Liver (tissue), 9 donors: ENCODE measurements around the gene TSR1. TPM values are rescaled to one million over a fixed set of nuclear protein-coding genes. Genes with fewer than 3 reads are reported as not detected.

Experiments
- DNase-seq: peaks from one replicate; pipeline ENCODE4 v3.0.0-alpha.2; 2017; ENCODE audit warnings: low spot score
- H3K27ac ChIP-seq, 2 donors: one replicate each; pipeline ENCODE4 v1.7.0; 2013; ENCODE audit warnings: inconsistent platforms in 2 of 2, low read length in 2 of 2, control low read depth in 1 of 2, low read depth in 1 of 2, mild to moderate bottlenecking in 1 of 2
- H3K27me3 ChIP-seq, 4 donors: one replicate each; pipeline versions ENCODE4 v1.6.1 to v1.7.0; 2013; ENCODE audit warnings: low read length in 3 of 4, inconsistent platforms in 1 of 4, mild to moderate bottlenecking in 1 of 4, moderate library complexity in 1 of 4; ENCODE audit not compliant: control insufficient read depth in 4 of 4, insufficient read depth in 4 of 4
- H3K36me3 ChIP-seq, 4 donors: one replicate each; pipeline versions ENCODE4 v1.6.1 to v1.7.0; 2013; ENCODE audit warnings: low read length in 3 of 4, mild to moderate bottlenecking in 3 of 4, low read depth in 1 of 4, moderate library complexity in 1 of 4; ENCODE audit not compliant: control insufficient read depth in 4 of 4, insufficient read depth in 3 of 4
- H3K4me1 ChIP-seq, 4 donors: one replicate each; pipeline versions ENCODE4 v1.6.1 to v1.7.0; 2013; ENCODE audit warnings: low read length in 3 of 4, mild to moderate bottlenecking in 3 of 4, moderate library complexity in 1 of 4; ENCODE audit not compliant: control insufficient read depth in 4 of 4, insufficient read depth in 4 of 4
- H3K4me3 ChIP-seq, 3 donors: one replicate each; pipeline versions ENCODE4 v1.6.1 to v1.7.0; 2013; ENCODE audit warnings: low read length in 3 of 3, control low read depth in 1 of 3, low read depth in 1 of 3, mild to moderate bottlenecking in 1 of 3
- H3K9ac ChIP-seq, 2 donors: one replicate each; pipeline ENCODE4 v1.7.0; 2013; ENCODE audit warnings: low read length in 2 of 2, mild to moderate bottlenecking in 2 of 2, moderate library complexity in 2 of 2, control low read depth in 1 of 2, low read depth in 1 of 2
- H3K9me3 ChIP-seq, 4 donors: one replicate each; pipeline versions ENCODE4 v1.6.1 to v1.7.0; 2013; ENCODE audit warnings: low read length in 3 of 4; ENCODE audit not compliant: control insufficient read depth in 4 of 4
- ATF3 ChIP-seq: IDR thresholded peaks from 2 replicates; pipeline ENCODE4 v1.6.1; 2016; ENCODE audit warnings: antibody characterized with exemption
- CTCF ChIP-seq: fragments of 150-350 bp; IDR thresholded peaks from 2 replicates; pipeline ENCODE4 v1.5.1; 2017; ENCODE audit warnings: improper control_type of control experiment, low read depth, low read length; ENCODE audit not compliant: missing input control
- EGR1 ChIP-seq, 2 donors: IDR thresholded peaks; 2 replicates each; pipeline ENCODE4 v1.6.1; 2016 to 2018; ENCODE audit warnings: antibody characterized with exemption in 2 of 2, low read depth in 2 of 2
- FOXA2 ChIP-seq: IDR thresholded peaks from 2 replicates; pipeline ENCODE4 v1.6.1; 2016; ENCODE audit warnings: antibody characterized with exemption
- GABPA ChIP-seq, 2 donors: IDR thresholded peaks in 1 of 2; conservative IDR thresholded peaks in 1 of 2; 2 replicates each; pipeline ENCODE4 v1.6.1; 2016; ENCODE audit warnings: antibody characterized with exemption in 2 of 2, mild to moderate bottlenecking in 1 of 2, moderate library complexity in 1 of 2
- HNF4A ChIP-seq, 2 donors: conservative IDR thresholded peaks; 2 replicates each; pipeline ENCODE4 v1.6.1; 2016; ENCODE audit warnings: antibody characterized with exemption in 2 of 2, mild to moderate bottlenecking in 2 of 2
- HNF4G ChIP-seq: IDR thresholded peaks from 2 replicates; pipeline ENCODE4 v1.6.1; 2016; ENCODE audit warnings: antibody characterized with exemption
- JUND ChIP-seq, 2 donors: IDR thresholded peaks; 2 replicates each; pipeline ENCODE4 v1.6.1; 2016; ENCODE audit warnings: antibody characterized with exemption in 2 of 2
- MAX ChIP-seq: IDR thresholded peaks from 2 replicates; pipeline ENCODE4 v1.6.1; 2016; ENCODE audit warnings: antibody characterized with exemption
- NR2F2 ChIP-seq: IDR thresholded peaks from 2 replicates; pipeline ENCODE4 v1.6.1; 2016; ENCODE audit warnings: antibody characterized with exemption
- RAD21 ChIP-seq, 2 donors: IDR thresholded peaks; 2 replicates each; pipeline ENCODE4 v1.6.1; 2016; ENCODE audit warnings: antibody characterized with exemption in 2 of 2, mild to moderate bottlenecking in 2 of 2
- REST ChIP-seq: IDR thresholded peaks from 2 replicates; pipeline ENCODE4 v1.6.1; 2016; ENCODE audit warnings: antibody characterized with exemption, mild to moderate bottlenecking
- RXRA ChIP-seq, 2 donors: IDR thresholded peaks; 2 replicates each; pipeline ENCODE4 v1.6.1; 2017 to 2018; ENCODE audit warnings: antibody characterized with exemption in 2 of 2, mild to moderate bottlenecking in 1 of 2
- SP1 ChIP-seq: IDR thresholded peaks from 2 replicates; pipeline ENCODE4 v1.6.1; 2018; ENCODE audit warnings: antibody characterized with exemption, mild to moderate bottlenecking
- TAF1 ChIP-seq: conservative IDR thresholded peaks from 2 replicates; pipeline ENCODE4 v1.6.1; 2016; ENCODE audit warnings: antibody characterized with exemption, mild to moderate bottlenecking
- YY1 ChIP-seq: IDR thresholded peaks from 2 replicates; pipeline ENCODE4 v1.6.1; 2016; ENCODE audit warnings: antibody characterized with exemption, mild to moderate bottlenecking
- WGBS: extraction: QIAGEN DNeasy Blood & Tissue Kit; methylation state at CpG from one replicate; pipeline ENCODE4 v1.1.7; 2013; 5-methylcytosine and 5-hydroxymethylcytosine counted together
- polyA plus RNA-seq, 2 donors: library from polyadenylated mRNA; stranded (reverse) in 1 of 2; unstranded in 1 of 2; fragments of 200-250 nt in 1 of 2; fragments of >200 nt in 1 of 2; fragmentation: Nextera tagmentation in 1 of 2; extraction: Ambion mirVana in 1 of 2; gene quantifications; one replicate each; pipeline versions ENCODE4 v1.2.1 to v1.2.3, GENCODE V29; 2013 to 2015
- total RNA-seq, 2 donors: library from RNA; depleted of rRNA; stranded (reverse); fragments of >200 nt; gene quantifications; one replicate each; pipeline ENCODE4 v1.2.3, GENCODE V29; 2014
- donor health status: healthy.
- donor health status: healthy.
- donor health status: healthy.
- donor health status: healthy.
- donor health status: healthy.

TSR1 gene
- total and polyA plus RNA-seq, 4 donors: 6.5 to 27.0 (median 13.8) TPM

GRCh38 chr17:2323629-2324314 is 12.5 kb downstream of the TSR1 start:
- WGBS: 87% methylated on average over 2 of the region's 2 CpGs
- Histone ChIP-seq H3K27ac (no peak overlapping the region), H3K4me3 (no peak overlapping the region), H3K36me3 (peaks cover 11 to 50% (median 35%) of the 10 kb centered on the region in 4 donors), H3K9ac (no peak overlapping the region), H3K9me3 (no peaks in the 10 kb centered on the region), H3K4me1 (no peaks in the 10 kb centered on the region), H3K27me3 (no peaks in the 10 kb centered on the region)
- DNase-seq: no peak
- TF ChIP-seq RXRA (IDR thresholded peaks at IDR 0.05): no peak
- no peak for TF ChIP-seq SP1
- no peak for TF ChIP-seq CTCF
- no peak for TF ChIP-seq JUND (IDR thresholded peaks at IDR 0.05)
- TF ChIP-seq NR2F2: peak; percentile 15

GRCh38 chr17:2321399-2321798 is 14.9 kb downstream of the TSR1 start:
- no peak for DNase-seq
- Histone ChIP-seq H3K9ac (no peak overlapping the region), H3K9me3 (no peaks in the 10 kb centered on the region), H3K27ac (no peak overlapping the region), H3K4me1 (no peaks in the 10 kb centered on the region), H3K4me3 (no peak overlapping the region), H3K36me3 (peaks cover 9 to 43% (median 30%) of the 10 kb centered on the region in 4 donors), H3K27me3 (no peaks in the 10 kb centered on the region)
- TF ChIP-seq HNF4A (conservative IDR thresholded peaks at IDR 0.05) (no peak), RXRA (IDR thresholded peaks at IDR 0.05) (no peak), YY1 (no peak), REST (no peak)
- 88% methylated on average over 1 of the region's 1 CpG for WGBS

- no peaks in the 10 kb centered on the region for H3K27me3 ChIP-seq
- DNase-seq: no peak
- H3K9me3 ChIP-seq: no peaks in the 10 kb centered on the region
- no peak overlapping the region for H3K4me3 ChIP-seq
- H3K9ac ChIP-seq: no peak overlapping the region
- H3K4me1 ChIP-seq: no peaks in the 10 kb centered on the region
- peaks cover 8 to 22% (median 13%) of the 10 kb centered on the region in 4 donors for H3K36me3 ChIP-seq
- no peak overlapping the region for H3K27ac ChIP-seq
- TF ChIP-seq ATF3 (no peak), JUND (IDR thresholded peaks at IDR 0.05) (no peak), TAF1 (no peak), NR2F2 (no peak), RAD21 (IDR thresholded peaks at IDR 0.05) (no peak), EGR1 (IDR thresholded peaks at IDR 0.05; ENCODE audit: low read depth in 2 of 2) (no peak), FOXA2 (no peak), MAX (no peak), HNF4G (no peak), RXRA (IDR thresholded peaks at IDR 0.05) (no peak), YY1 (no peak), HNF4A (conservative IDR thresholded peaks at IDR 0.05) (no peak), GABPA (IDR thresholded peaks at IDR 0.05 in 1 of 2, conservative IDR thresholded peaks at IDR 0.05 in 1 of 2) (no peak), CTCF (no peak)
Observed at GRCh38 chr17:2319051-2319450, 17.2 kb downstream of the TSR1 start.
